RWPE1 (cell line): ENCODE measurements around the gene FOXN1.

Experiments used
- CTCF ChIA-PET: fragments of 350-600 bp; sonication (Branson Sonifier 250); formaldehyde crosslinking; extraction: SDS; loops from one replicate; lab custom pipeline; 2021; lab: Yijun Ruan, JAX
- POLR2A ChIA-PET: fragments of 400-600 bp; formaldehyde crosslinking; extraction: SDS; loops from one replicate; lab custom pipeline; 2020; ENCODE audit warnings: antibody characterized with exemption; ENCODE audit not compliant: low non-redundant PET; lab: Yijun Ruan, JAX
- DNase-seq: peaks from one replicate; pipeline ENCODE4 v3.0.0; 2012; ENCODE audit warnings: low spot score
- H3K27ac ChIP-seq: fragments of 450-650 bp; 2 replicates; pipeline ENCODE4 v1.5.1; 2017
- TF ChIP-seq, protein P1 (sequence below): fragments of 450-650 bp; conservative IDR thresholded peaks from 2 replicates; pipeline ENCODE4 v1.5.1; 2017; ENCODE audit warnings: low read depth, mild to moderate bottlenecking

The FOXN1 gene

GRCh38 chr17:28576758-28577465, 70.8 kb downstream of the FOXN1 start, which contains the start of gene ALDOC:
TSS of gene ALDOC (minus strand) at chr17:28576895. CDS start at chr17:28575532, 1,363 bp downstream.
- ChIA-PET CTCF (no interaction called here), POLR2A (interaction anchor here (0.6 kb wide), 1 partner anchor 70 kb away, joined by 3 read pairs; no protein-coding TSS in a partner anchor)
- peak within 1 kb of the TSS; percentile 78 for H3K27ac ChIP-seq
- TF ChIP-seq, protein P1, sequence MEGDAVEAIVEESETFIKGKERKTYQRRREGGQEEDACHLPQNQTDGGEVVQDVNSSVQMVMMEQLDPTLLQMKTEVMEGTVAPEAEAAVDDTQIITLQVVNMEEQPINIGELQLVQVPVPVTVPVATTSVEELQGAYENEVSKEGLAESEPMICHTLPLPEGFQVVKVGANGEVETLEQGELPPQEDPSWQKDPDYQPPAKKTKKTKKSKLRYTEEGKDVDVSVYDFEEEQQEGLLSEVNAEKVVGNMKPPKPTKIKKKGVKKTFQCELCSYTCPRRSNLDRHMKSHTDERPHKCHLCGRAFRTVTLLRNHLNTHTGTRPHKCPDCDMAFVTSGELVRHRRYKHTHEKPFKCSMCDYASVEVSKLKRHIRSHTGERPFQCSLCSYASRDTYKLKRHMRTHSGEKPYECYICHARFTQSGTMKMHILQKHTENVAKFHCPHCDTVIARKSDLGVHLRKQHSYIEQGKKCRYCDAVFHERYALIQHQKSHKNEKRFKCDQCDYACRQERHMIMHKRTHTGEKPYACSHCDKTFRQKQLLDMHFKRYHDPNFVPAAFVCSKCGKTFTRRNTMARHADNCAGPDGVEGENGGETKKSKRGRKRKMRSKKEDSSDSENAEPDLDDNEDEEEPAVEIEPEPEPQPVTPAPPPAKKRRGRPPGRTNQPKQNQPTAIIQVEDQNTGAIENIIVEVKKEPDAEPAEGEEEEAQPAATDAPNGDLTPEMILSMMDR, result no peak
- peak; percentile 99 for DNase-seq

- CTCF ChIA-PET, result interaction anchor here (0.5 kb wide), 1 partner anchor 14 kb away, joined by 4 read pairs; no protein-coding TSS in a partner anchor
- peak; percentile 4 for DNase-seq
- peak overlapping the region; percentile 78 for H3K27ac ChIP-seq
- POLR2A ChIA-PET, result interaction anchor here (0.6 kb wide), 1 partner anchor 70 kb away, joined by 3 read pairs; no protein-coding TSS in a partner anchor
- TF ChIP-seq, protein P1, result no peak
Observed at GRCh38 chr17:28577466-28577824, 71.3 kb downstream of the FOXN1 start.

DNA sequence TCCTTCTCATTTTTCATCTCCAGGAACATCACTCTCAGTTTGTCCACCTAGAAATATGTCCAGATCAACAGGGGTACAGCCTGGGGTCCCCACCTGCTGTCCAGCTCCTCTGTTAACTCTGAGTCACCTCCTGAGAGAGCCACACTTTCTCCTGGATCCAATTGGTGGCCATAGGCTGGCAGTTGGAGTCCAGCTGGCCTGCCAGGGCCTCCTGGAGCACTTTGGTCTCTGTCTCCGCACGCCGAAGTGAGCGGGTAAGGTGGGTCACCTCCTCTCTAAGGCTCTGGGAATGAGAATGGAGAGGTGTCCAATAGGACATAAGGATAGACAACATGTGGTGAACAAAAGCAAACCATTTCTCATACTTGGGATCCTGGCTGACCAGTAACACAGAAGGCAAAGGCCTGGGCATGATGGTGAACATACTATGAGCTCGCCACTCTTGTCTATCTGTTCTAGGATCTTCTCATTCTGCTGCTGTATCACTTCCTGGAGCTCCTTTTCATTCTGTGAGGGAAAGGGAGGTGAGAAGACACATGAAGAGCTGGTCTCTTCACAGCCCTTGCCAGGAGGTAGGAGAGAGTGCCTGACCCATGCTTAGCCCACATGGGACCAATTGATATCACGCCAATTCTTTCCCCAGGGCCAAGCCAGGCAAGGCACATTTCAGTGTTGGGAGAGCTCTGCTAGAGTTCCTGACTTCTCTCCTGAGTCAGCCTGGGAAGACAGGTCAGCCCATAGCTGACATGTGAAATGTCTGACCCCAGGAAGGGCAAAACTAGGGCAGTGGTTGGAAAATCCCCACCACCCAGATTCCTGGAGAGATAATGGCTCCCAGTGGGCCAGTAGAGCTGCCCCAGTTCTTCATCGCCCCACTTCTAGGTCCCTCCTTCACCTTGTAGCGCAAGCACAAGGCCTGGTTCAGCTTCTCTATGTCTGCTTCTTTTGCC, 72.4 kb downstream of the FOXN1 start:
- H3K27ac ChIP-seq, result peak overlapping the region; percentile 78
- DNase-seq, result no peak
- ChIA-PET POLR2A (no interaction called here), CTCF (interaction anchor here (0.5 kb wide), 1 partner anchor 15 kb away, joined by 4 read pairs; no protein-coding TSS in a partner anchor)
- TF ChIP-seq, protein P1, result no peak

GRCh38 chr17:28579526-28579925, 73.4 kb downstream of the FOXN1 start:
- TF ChIP-seq, protein P1, result no peak
- POLR2A ChIA-PET, result no interaction called here
- no peak overlapping the region for H3K27ac ChIP-seq
- no peak for DNase-seq
- CTCF ChIA-PET, result interaction anchor here (0.7 kb wide), 1 partner anchor 31 kb away, joined by 3 read pairs; no protein-coding TSS in a partner anchor

DNA sequence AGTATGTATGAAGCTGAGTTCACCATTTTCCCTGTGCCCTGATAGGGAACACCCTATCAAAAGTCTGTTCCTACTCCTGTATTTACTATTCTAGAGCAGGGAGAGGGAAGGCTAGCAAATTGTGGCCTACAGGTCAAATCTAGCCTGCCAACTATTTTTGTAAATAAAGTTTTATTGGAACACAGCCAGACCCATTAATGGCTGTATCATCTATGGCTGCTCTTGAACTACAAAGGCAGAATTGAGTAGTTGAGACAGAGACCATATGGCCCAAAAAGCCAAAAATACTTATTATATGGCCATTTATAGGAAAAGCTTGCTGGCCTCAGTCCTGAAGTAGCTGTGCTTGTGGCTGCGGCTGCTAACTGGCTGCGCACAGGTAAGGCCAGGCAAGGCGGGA, 74.8 kb downstream of the FOXN1 start:
- no peak overlapping the region for H3K27ac ChIP-seq
- CTCF ChIA-PET, result interaction anchor here (0.6 kb wide), 1 partner anchor 97 kb away, joined by 5 read pairs; no protein-coding TSS in a partner anchor
- TF ChIP-seq, protein P1, result no peak
- POLR2A ChIA-PET, result no interaction called here
- no peak for DNase-seq

- TF ChIP-seq, protein P1, result no peak
- H3K27ac ChIP-seq, result no peak overlapping the region
- DNase-seq, result no peak
- POLR2A ChIA-PET, result no interaction called here
- CTCF ChIA-PET, result no interaction called here
Observed at GRCh38 chr17:28582513-28582912, 76.4 kb downstream of the FOXN1 start.
